Glomerular visceral epithelial cell (primary cell): ENCODE measurements around the gene BCL11B.

ENCODE experiments used
- DNase-seq: peaks from one replicate; pipeline ENCODE4 v3.0.0-alpha.2; 2016; ENCODE audit errors: extremely low spot score

BCL11B gene

GRCh38 chr14:99137001-99137700 is 134.8 kb downstream of the BCL11B start:
- no peak for DNase-seq

GRCh38 chr14:99136401-99136800 is 135.6 kb downstream of the BCL11B start:
- no peak for DNase-seq

- no peak for DNase-seq
These were observed 136.0 kb downstream of the BCL11B start for GRCh38 chr14:99136047-99136400.

GRCh38 chr14:99134516-99135046 is 137.4 kb downstream of the BCL11B start:
- no peak for DNase-seq

- no peak for DNase-seq
These were observed 138.1 kb downstream of the BCL11B start for GRCh38 chr14:99133636-99134515.

GRCh38 chr14:99132821-99133635 is 139.0 kb downstream of the BCL11B start:
- DNase-seq = no peak

- DNase-seq = no peak
These were observed 140.2 kb downstream of the BCL11B start for GRCh38 chr14:99131632-99132271.

GRCh38 chr14:99129998-99130397 is 142.0 kb downstream of the BCL11B start:
- DNase-seq = no peak

- no peak for DNase-seq
These were observed 142.7 kb downstream of the BCL11B start for GRCh38 chr14:99129211-99129696.

- no peak for DNase-seq
These were observed 143.8 kb downstream of the BCL11B start for GRCh38 chr14:99128185-99128584.

GRCh38 chr14:99127651-99128167 is 144.3 kb downstream of the BCL11B start:
- no peak for DNase-seq

GRCh38 chr14:99125616-99126431 is 146.2 kb downstream of the BCL11B start:
- no peak for DNase-seq

GRCh38 chr14:99125113-99125512 is 146.9 kb downstream of the BCL11B start:
- no peak for DNase-seq

GRCh38 chr14:99124482-99125105 is 147.4 kb downstream of the BCL11B start:
- no peak for DNase-seq

GRCh38 chr14:99123208-99123870 is 148.7 kb downstream of the BCL11B start:
- no peak for DNase-seq

GRCh38 chr14:99122521-99123125 is 149.4 kb downstream of the BCL11B start:
- DNase-seq = no peak

GRCh38 chr14:99121319-99121875 is 150.6 kb downstream of the BCL11B start:
- DNase-seq = no peak

- DNase-seq = no peak
These were observed 151.3 kb downstream of the BCL11B start for GRCh38 chr14:99120526-99121318.
